K562 (cell line): ENCODE data around the gene URB2. TPM values are rescaled to one million over a fixed set of nuclear protein-coding genes. Genes with fewer than 3 reads are reported as not detected.
A peak's percentile ranks its signal among the peaks of the same experiment; 100 is the strongest.

Source experiments
- ATAC-seq: fragments of 200-7000 bp; cut with Tn5 transposase; 3 replicates; pipeline ENCODE4 v1.9.1; 2020; ENCODE audit warnings: moderate library complexity
- BruUV-seq: library from RNA; stranded (reverse); fragments of 400-500 nt; replicated peaks from 2 replicates; lab custom pipeline; 2021; lab: Mats Ljungman, UMichigan
- CTCF ChIA-PET: fragments of 300-600 bp; formaldehyde crosslinking; extraction: SDS; loops from one replicate; lab custom pipeline; 2021; ENCODE audit warnings: low intra/inter-chr PET ratio; lab: Yijun Ruan, JAX
- POLR2A ChIA-PET: fragments of 300-600, 350-650 bp; sonication (Branson Sonifier 250); formaldehyde crosslinking; extraction: SDS; loops from one replicate; lab custom pipeline; 2021; ENCODE audit warnings: antibody characterized with exemption, inconsistent platforms; lab: Yijun Ruan, JAX
- DNase-seq, 4 experiments: peaks; one replicate each; pipeline versions ENCODE4 v3.0.0 to v3.0.0-alpha.2; 2011 to 2018; ENCODE audit warnings: low spot score in 3 of 4, mixed read lengths in 3 of 4; ENCODE audit errors: extremely low read depth in 1 of 4
- FAIRE-seq: peaks from 2 replicates; lab custom pipeline; 2011; peaks lifted over from hg19 to GRCh38; lab: Jason Lieb, UNC
- H2AFZ ChIP-seq: 2 replicates; pipeline ENCODE4 v1.6.0; 2011; ENCODE audit warnings: low read depth, low read length, control low read depth, inconsistent platforms
- H3K27ac ChIP-seq: fragments of 200-600 bp; 3 replicates; pipeline ENCODE4 v1.8.0; 2011; ENCODE audit warnings: low read depth, mild to moderate bottlenecking, control low read depth, inconsistent platforms, low read length, moderate library complexity, mixed read lengths; ENCODE audit errors: extremely low read depth
- H3K27me3 ChIP-seq, 2 experiments: fragments of 300-600 bp in 1 of 2; 2 replicates in 1 of 2; 3 replicates in 1 of 2; pipeline versions ENCODE4 v1.6.0 to v1.8.0; 2011; ENCODE audit warnings: inconsistent platforms in 2 of 2, low read length in 2 of 2, mild to moderate bottlenecking in 1 of 2, mixed read lengths in 1 of 2, moderate library complexity in 1 of 2; ENCODE audit not compliant: control insufficient read depth in 2 of 2, insufficient read depth in 2 of 2
- H3K36me3 ChIP-seq: fragments of 300-600 bp; 3 replicates; pipeline ENCODE4 v1.8.0; 2011; ENCODE audit warnings: mild to moderate bottlenecking, low read length, inconsistent platforms; ENCODE audit not compliant: control insufficient read depth, insufficient read depth
- H3K4me1 ChIP-seq, 2 experiments: fragments of 200-600 bp in 1 of 2; replicated peaks in 1 of 2; 2 replicates in 1 of 2; 3 replicates in 1 of 2; pipeline versions ENCODE4 v1.5.1 to v1.8.0; 2011; ENCODE audit warnings: inconsistent platforms in 2 of 2, low read length in 2 of 2, mild to moderate bottlenecking in 1 of 2, mixed read lengths in 1 of 2, moderate library complexity in 1 of 2; ENCODE audit not compliant: control insufficient read depth in 2 of 2, insufficient read depth in 2 of 2
- H3K4me2 ChIP-seq: 2 replicates; pipeline ENCODE4 v1.6.1; 2011; ENCODE audit warnings: low read length, control low read depth, inconsistent platforms, mixed read lengths; ENCODE audit not compliant: insufficient read depth
- H3K4me3 ChIP-seq: fragments of 200-600 bp; sonication (generic), shearing (Covaris generic); 2 replicates; pipeline ENCODE4 v1.5.1; 2016; ENCODE audit warnings: control low read depth, inconsistent platforms
- H3K79me2 ChIP-seq: fragments of 200-600 bp; 3 replicates; pipeline ENCODE4 v1.8.0; 2011; ENCODE audit warnings: low read length, inconsistent platforms; ENCODE audit not compliant: control insufficient read depth, insufficient read depth
- H3K9ac ChIP-seq, 2 experiments: 2 replicates each; pipeline versions ENCODE4 v1.6.0 to v1.6.1; 2011; ENCODE audit warnings: low read depth in 2 of 2, low read length in 2 of 2, control low read depth in 1 of 2, inconsistent platforms in 1 of 2, mild to moderate bottlenecking in 1 of 2, mixed read lengths in 1 of 2; ENCODE audit not compliant: insufficient read depth in 1 of 2
- H3K9me1 ChIP-seq: one replicate; pipeline ENCODE4 v1.6.0; 2011; ENCODE audit warnings: inconsistent platforms, mild to moderate bottlenecking, low read length, moderate library complexity; ENCODE audit not compliant: control insufficient read depth, insufficient read depth
- H3K9me3 ChIP-seq: replicated peaks from 2 replicates; pipeline ENCODE4 v1.5.1; 2011; ENCODE audit warnings: low read depth, low read length, inconsistent platforms; ENCODE audit not compliant: control insufficient read depth, insufficient read depth
- H4K20me1 ChIP-seq: replicated peaks from 2 replicates; pipeline ENCODE4 v1.6.1; 2011; ENCODE audit warnings: low read length, inconsistent platforms, mixed read lengths; ENCODE audit not compliant: control insufficient read depth, insufficient read depth
- C11orf30 ChIP-seq: fragments of 450-650 bp; IDR thresholded peaks from 2 replicates; pipeline ENCODE4 v1.6.1; 2016; ENCODE audit warnings: low read depth, mild to moderate bottlenecking
- FOXJ2 ChIP-seq: fragments of 200-800 bp; sonication (Bioruptor generic); IDR thresholded peaks from 2 replicates; pipeline ENCODE4 v1.6.1; 2016; ENCODE audit warnings: missing genetic modification characterization, missing compliant biosample characterization
- HOXB6 ChIP-seq: fragments of 250-450 bp; sonication (Bioruptor Pico); IDR thresholded peaks from 2 replicates; pipeline ENCODE4 v1.5.1; 2022; ENCODE audit warnings: mild to moderate bottlenecking, borderline replicate concordance
- KAT2B ChIP-seq: IDR thresholded peaks from one replicate; pipeline ENCODE4 v1.6.1; 2012; ENCODE audit warnings: low read depth, mild to moderate bottlenecking, control low read depth, inconsistent platforms, low read length, moderate library complexity
- MAFF ChIP-seq: IDR thresholded peaks from 2 replicates; pipeline ENCODE4 v1.6.1; 2012; ENCODE audit warnings: low read length, improper control_type of control experiment
- MAFG ChIP-seq: fragments of 450-650 bp; conservative IDR thresholded peaks from 2 replicates; pipeline ENCODE4 v1.6.1; 2016; ENCODE audit warnings: missing genetic modification characterization, missing compliant biosample characterization
- MED1 ChIP-seq: sonication (generic); formaldehyde crosslinking; IDR thresholded peaks from 2 replicates; pipeline ENCODE4 v1.8.1; 2023; ENCODE audit warnings: missing genetic modification reagents, borderline replicate concordance
- MYNN ChIP-seq, 2 experiments: sonication (generic); formaldehyde crosslinking in 1 of 2; IDR thresholded peaks; 2 replicates each; pipeline versions ENCODE4 v1.5.0 to v1.6.1; 2016 to 2020; ENCODE audit warnings: antibody characterized with exemption in 1 of 2, missing genetic modification reagents in 1 of 2
- POLR2B ChIP-seq: fragments of 450-650 bp; IDR thresholded peaks from 2 replicates; pipeline ENCODE4 v1.6.1; 2018; ENCODE audit warnings: low read depth; ENCODE audit not compliant: partially characterized antibody
- RFX1 ChIP-seq: fragments of 450-650 bp; IDR thresholded peaks from 2 replicates; pipeline ENCODE4 v1.6.1; 2016; ENCODE audit warnings: mild to moderate bottlenecking, moderate library complexity
- SPI1 ChIP-seq: IDR thresholded peaks from 2 replicates; pipeline ENCODE4 v1.6.1; 2011; ENCODE audit warnings: low read depth, low read length, control low read depth, borderline replicate concordance
- SREBF2 ChIP-seq: sonication (generic); formaldehyde crosslinking; IDR thresholded peaks from 2 replicates; pipeline ENCODE4 v1.4.0; 2020; ENCODE audit warnings: mild to moderate bottlenecking, missing genetic modification reagents
- ZNF316 ChIP-seq: fragments of 450-650 bp; IDR thresholded peaks from 2 replicates; pipeline ENCODE4 v1.6.1; 2016
- ZSCAN32 ChIP-seq: fragments of 450-650 bp; formaldehyde crosslinking; IDR thresholded peaks from 2 replicates; pipeline ENCODE4 v1.4.0; 2020; ENCODE audit warnings: mild to moderate bottlenecking, moderate library complexity
- WGBS: fragments of 100-300 bp; shearing (Covaris generic); methylation state at CpG from one replicate; pipeline ENCODE4 v1.1.6; 2016; ENCODE audit warnings: low coverage, mixed read lengths; ENCODE audit not compliant: insufficient coverage; ENCODE audit errors: missing lambda C conversion rate; 5-methylcytosine and 5-hydroxymethylcytosine counted together
- in situ Hi-C: fragments of 300-500 bp; cut with MboI; formaldehyde crosslinking; loops from 4 replicates; pipeline ENCODE4 v1.15.0; 2018; ENCODE audit warnings: inconsistent platforms, mixed read lengths
- intact Hi-C: fragments of 100-400 bp; cut with micrococcal nuclease; formaldehyde crosslinking; loops from 2 replicates; pipeline ENCODE4 v1.14.2; 2022
- polyA plus RNA-seq, 8 experiments: library from polyadenylated mRNA; depleted of rRNA in 4 of 8; stranded (reverse) in 5 of 8; unstranded in 3 of 8; fragments of >200 nt; fragmentation: Nextera tagmentation in 2 of 8; fragmentation: Illumina TruSeq in 1 of 8; extraction: Ambion mirVana in 2 of 8; extraction: Trizol in 1 of 8; gene quantifications; 2 replicates each; pipeline versions ENCODE4 v1.2.1 to v1.2.3, GENCODE V29; 2011 to 2014; ENCODE audit warnings: inconsistent platforms in 1 of 8, missing spikeins in 1 of 8
- total RNA-seq, 7 experiments: library from RNA; depleted of rRNA in 6 of 7; stranded (reverse); fragments of >200 nt in 6 of 7; fragmentation: Illumina TruSeq in 2 of 7; extraction: Trizol in 2 of 7; gene quantifications; 2 replicates each; pipeline versions ENCODE4 v1.2.1 to v1.2.3, GENCODE V29; 2011 to 2021; ENCODE audit warnings: low replicate concordance in 1 of 7

Gene URB2
- total and polyA plus RNA-seq, 9 of the 15 experiments (the other 6 are each of a cell fraction or from before 2014, with no cell fraction given): 2.8 to 28.3 (median 19.0) TPM

DNA sequence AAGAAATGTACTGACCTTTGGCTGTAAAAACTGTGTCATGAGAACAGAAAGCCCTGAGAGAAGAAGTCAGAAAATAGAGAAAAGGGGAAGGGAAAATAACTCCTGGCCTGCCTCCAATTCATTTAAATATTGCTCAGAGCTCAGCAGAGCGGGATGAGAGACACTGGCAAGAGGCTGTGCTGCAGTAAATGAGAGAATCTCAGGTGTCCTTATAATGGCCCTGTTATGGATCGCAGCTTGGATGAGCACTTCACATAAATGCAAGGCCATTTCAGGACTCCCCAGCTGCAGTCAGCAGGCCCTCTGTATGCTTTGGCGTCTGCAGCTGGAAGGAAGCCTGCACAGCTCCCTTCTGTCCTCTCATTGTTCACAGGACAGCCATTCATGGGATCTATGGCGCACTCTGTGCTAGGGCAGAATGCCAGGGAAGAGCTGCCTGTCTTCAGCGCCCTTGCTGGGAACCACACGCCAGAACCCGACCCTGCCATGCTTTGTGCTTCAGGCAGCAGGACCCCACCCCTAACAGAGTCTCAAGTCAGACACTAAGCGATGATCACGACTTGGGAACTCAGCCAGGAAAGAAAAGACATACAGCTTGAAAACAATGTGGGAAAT, 46.9 kb upstream of the URB2 start (continued):
- no peak for TF ChIP-seq ZSCAN32
- no peak for TF ChIP-seq MYNN (IDR thresholded peaks at IDR 0.05)
- no peak for TF ChIP-seq MYNN (CRISPR knock-in tag; IDR thresholded peaks at IDR 0.05)
- TF ChIP-seq RFX1: no peak
- no peak for TF ChIP-seq POLR2B
- 0 out of 2 replicates have a peak, but pooled peaks have one; percentile 21 for TF ChIP-seq FOXJ2 (tag)
- TF ChIP-seq SREBF2 (CRISPR knock-in tag): no peak
- peak; percentile 33; the same call in 1 of the 2 replicates for TF ChIP-seq SPI1
- no peak for TF ChIP-seq HOXB6
- TF ChIP-seq MED1: no peak

DNA sequence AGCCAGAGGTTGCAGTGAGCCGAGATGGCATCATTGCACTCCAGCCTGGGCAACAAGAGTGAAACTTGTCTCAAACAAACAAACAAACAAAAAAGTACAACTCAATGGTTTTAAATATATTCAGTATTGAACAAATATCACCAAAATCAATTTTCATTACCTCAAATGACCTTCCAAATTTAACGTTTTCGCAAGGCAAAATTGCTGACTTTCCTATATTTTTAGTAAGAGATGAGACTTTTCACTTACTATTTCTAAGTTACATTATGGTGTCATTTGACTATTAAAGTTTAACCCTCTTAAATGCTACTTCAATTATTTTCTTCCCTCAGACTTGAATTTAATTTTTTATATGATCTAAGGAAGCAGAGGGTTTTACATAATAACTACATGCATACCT, 44.6 kb upstream of the URB2 start:
- in situ Hi-C loops (no loop called here), intact Hi-C loops (no loop called here)
- BruUV-seq: no TSS peak
- Histone ChIP-seq H3K4me1 (peaks cover 0 to 4% of the 10 kb centered on the region in 2 experiments; a peak in 2 of 5 replicates), H3K9me3 (no peaks in the 10 kb centered on the region; the same call in 1 of the 2 replicates), H4K20me1 (no peaks in the 10 kb centered on the region), H3K27me3 (peaks cover 24 to 26% of the 10 kb centered on the region in 2 experiments), H3K4me3 (no peak overlapping the region), H3K9ac (no peak overlapping the region), H3K4me2 (no peak overlapping the region), H2AFZ (no peak overlapping the region), H3K9me1 (no peaks in the 10 kb centered on the region), H3K79me2 (no peaks in the 10 kb centered on the region), H3K36me3 (no peaks in the 10 kb centered on the region), H3K27ac (no peak overlapping the region)
- TF ChIP-seq C11orf30: peak; percentile 85
- TF ChIP-seq KAT2B: no peak
- peak; percentile 78 for TF ChIP-seq MAFG (tag)
- TF ChIP-seq ZNF316: peak; percentile 92
- peak; percentile 52 for TF ChIP-seq MAFF
- DNase-seq (no peak), ATAC-seq (no peak), FAIRE-seq (no peak)
- POLR2A ChIA-PET: interaction anchor here (2.2 kb wide), 1 partner anchor 23 kb away, joined by 6 read pairs; the partner anchor contains the start of gene ABCB10
- CTCF ChIA-PET: no interaction called here
- 25% methylated on average over 3 of the region's 3 CpGs for WGBS
